Measurements from ENCODE around the gene TSPAN15.

DNA sequence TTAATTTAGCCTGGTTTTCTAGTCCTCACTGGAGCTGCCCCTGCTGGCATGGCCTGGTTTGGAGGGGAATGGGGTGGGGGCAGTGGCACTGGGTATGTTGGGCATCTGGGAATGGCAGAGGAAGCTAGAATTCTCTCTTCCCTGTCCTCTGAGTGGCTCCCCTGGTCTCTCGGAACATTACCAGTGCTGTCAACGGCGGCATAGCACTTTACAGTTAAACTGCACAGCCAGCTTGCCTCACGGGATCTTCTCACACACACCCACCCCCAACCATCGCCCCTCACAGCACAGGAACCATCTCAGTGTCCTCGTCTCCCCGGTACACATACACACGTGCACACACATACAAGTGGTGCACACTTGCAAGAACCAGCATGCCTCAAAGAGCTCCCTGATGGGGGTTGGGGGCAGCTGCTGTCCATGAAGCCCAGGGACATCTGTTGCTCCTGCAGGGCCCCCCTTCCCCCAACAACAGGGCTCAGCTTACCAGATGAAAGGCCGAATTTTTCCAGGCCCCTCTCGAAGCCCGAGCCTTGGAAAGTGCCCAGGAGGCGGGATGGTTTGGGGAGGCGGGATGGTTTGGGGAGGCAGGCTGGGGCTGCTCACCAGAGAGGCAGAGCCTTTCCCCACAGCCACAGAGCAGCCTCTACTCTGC, 41.0 kb downstream of the TSPAN15 start:
- TF ChIP-seq, protein P1, sequence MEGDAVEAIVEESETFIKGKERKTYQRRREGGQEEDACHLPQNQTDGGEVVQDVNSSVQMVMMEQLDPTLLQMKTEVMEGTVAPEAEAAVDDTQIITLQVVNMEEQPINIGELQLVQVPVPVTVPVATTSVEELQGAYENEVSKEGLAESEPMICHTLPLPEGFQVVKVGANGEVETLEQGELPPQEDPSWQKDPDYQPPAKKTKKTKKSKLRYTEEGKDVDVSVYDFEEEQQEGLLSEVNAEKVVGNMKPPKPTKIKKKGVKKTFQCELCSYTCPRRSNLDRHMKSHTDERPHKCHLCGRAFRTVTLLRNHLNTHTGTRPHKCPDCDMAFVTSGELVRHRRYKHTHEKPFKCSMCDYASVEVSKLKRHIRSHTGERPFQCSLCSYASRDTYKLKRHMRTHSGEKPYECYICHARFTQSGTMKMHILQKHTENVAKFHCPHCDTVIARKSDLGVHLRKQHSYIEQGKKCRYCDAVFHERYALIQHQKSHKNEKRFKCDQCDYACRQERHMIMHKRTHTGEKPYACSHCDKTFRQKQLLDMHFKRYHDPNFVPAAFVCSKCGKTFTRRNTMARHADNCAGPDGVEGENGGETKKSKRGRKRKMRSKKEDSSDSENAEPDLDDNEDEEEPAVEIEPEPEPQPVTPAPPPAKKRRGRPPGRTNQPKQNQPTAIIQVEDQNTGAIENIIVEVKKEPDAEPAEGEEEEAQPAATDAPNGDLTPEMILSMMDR (IDR thresholded peaks at IDR 0.05) = no peak
- TF ChIP-seq POLR2A (IDR thresholded peaks at IDR 0.05) = no peak
